Measurements from ENCODE around the gene TMEM181.

Gene TMEM181

GRCh38 chr6:158569036-158569435, 9.1 kb downstream of the TMEM181 start:
- no peak overlapping the region for H3K4me3 ChIP-seq (ENCODE audit: low read depth, low read length)

GRCh38 chr6:158570681-158570962, 10.7 kb downstream of the TMEM181 start:
- H3K4me3 ChIP-seq (ENCODE audit: low read depth, low read length): no peak overlapping the region
- TF ChIP-seq CTCF (IDR thresholded peaks at IDR 0.05; ENCODE audit: low read depth, low read length): no peak

More at GRCh38 chr6:158569036-158569435, 9.1 kb downstream of the TMEM181 start:
- TF ChIP-seq CTCF (IDR thresholded peaks at IDR 0.05; ENCODE audit: low read depth, low read length): no peak

- H3K4me3 ChIP-seq (ENCODE audit: low read depth, low read length): no peak overlapping the region
- no peak for TF ChIP-seq CTCF (IDR thresholded peaks at IDR 0.05; ENCODE audit: low read depth, low read length)
Observed at GRCh38 chr6:158571826-158572652, 12.1 kb downstream of the TMEM181 start.

- no peak for TF ChIP-seq CTCF (IDR thresholded peaks at IDR 0.05; ENCODE audit: low read depth, low read length)
- no peak overlapping the region for H3K4me3 ChIP-seq (ENCODE audit: low read depth, low read length)
Observed at GRCh38 chr6:158572653-158573541, 13.0 kb downstream of the TMEM181 start.

GRCh38 chr6:158573542-158573931, 13.6 kb downstream of the TMEM181 start:
- TF ChIP-seq CTCF (IDR thresholded peaks at IDR 0.05; ENCODE audit: low read depth, low read length): no peak
- H3K4me3 ChIP-seq (ENCODE audit: low read depth, low read length): no peak overlapping the region

- no peak overlapping the region for H3K4me3 ChIP-seq (ENCODE audit: low read depth, low read length)
- no peak for TF ChIP-seq CTCF (IDR thresholded peaks at IDR 0.05; ENCODE audit: low read depth, low read length)
Observed at GRCh38 chr6:158574800-158575199, 14.9 kb downstream of the TMEM181 start.

GRCh38 chr6:158575550-158575949, 15.7 kb downstream of the TMEM181 start:
- no peak for TF ChIP-seq CTCF (IDR thresholded peaks at IDR 0.05; ENCODE audit: low read depth, low read length)
- H3K4me3 ChIP-seq (ENCODE audit: low read depth, low read length): no peak overlapping the region

Measured in WI38 (cell line).